ENCODE data around the gene PEX11G. TPM values are rescaled to one million over a fixed set of nuclear protein-coding genes. Genes with fewer than 3 reads are reported as not detected.

The PEX11G gene
- polyA plus RNA-seq, 2 of the 4 experiments (the other 2 are of a cell fraction) = 1.3 to 1.9 TPM

Other genes starting within 250 kb of the PEX11G start
- gene INSR, start 194.6 kb downstream of the PEX11G start, polyA plus RNA-seq (2011; rRNA removed) = 3.3 and 4.4 TPM in 2 replicates
- 1.2 to 2.0 TPM (median 1.8 TPM) in 3 replicates for gene INSR, start 194.6 kb downstream of the PEX11G start, polyA plus RNA-seq (2017; fragmentation: RNase III; extraction: RNeasy Plus Mini Kit Qiagen cat#74134 plus additional on column Dnase treatment)
- 5.7 and 7.4 TPM in 2 replicates for gene ARHGEF18, start 140.1 kb downstream of the PEX11G start, polyA plus RNA-seq (2011; rRNA removed)
- 16.8 to 20.7 TPM (median 18.6 TPM) in 3 replicates for gene ARHGEF18, start 140.1 kb downstream of the PEX11G start, polyA plus RNA-seq (2017; fragmentation: RNase III; extraction: RNeasy Plus Mini Kit Qiagen cat#74134 plus additional on column Dnase treatment)
- gene ZNF358, start 27.1 kb upstream of the PEX11G start, polyA plus RNA-seq (2011; rRNA removed) = 9.5 and 9.9 TPM in 2 replicates
- gene ZNF358, start 27.1 kb upstream of the PEX11G start, polyA plus RNA-seq (2017; fragmentation: RNase III; extraction: RNeasy Plus Mini Kit Qiagen cat#74134 plus additional on column Dnase treatment) = 10.7 to 15.4 TPM (median 14.0 TPM) in 3 replicates
- 13.1 and 13.5 TPM in 2 replicates for gene MCOLN1, start 33.6 kb upstream of the PEX11G start, polyA plus RNA-seq (2011; rRNA removed)
- gene MCOLN1, start 33.6 kb upstream of the PEX11G start, polyA plus RNA-seq (2017; fragmentation: RNase III; extraction: RNeasy Plus Mini Kit Qiagen cat#74134 plus additional on column Dnase treatment) = 8.4 to 13.4 TPM (median 12.6 TPM) in 3 replicates
- 13.8 and 17.0 TPM in 2 replicates for gene PNPLA6, start 46.7 kb upstream of the PEX11G start, polyA plus RNA-seq (2011; rRNA removed)
- gene PNPLA6, start 46.7 kb upstream of the PEX11G start, polyA plus RNA-seq (2017; fragmentation: RNase III; extraction: RNeasy Plus Mini Kit Qiagen cat#74134 plus additional on column Dnase treatment) = 40.8 to 66.1 TPM (median 58.1 TPM) in 3 replicates
- 0.81 and 1.3 TPM in 2 replicates for gene CAMSAP3, start 106.8 kb upstream of the PEX11G start, polyA plus RNA-seq (2011; rRNA removed)
- gene CAMSAP3, start 106.8 kb upstream of the PEX11G start, polyA plus RNA-seq (2017; fragmentation: RNase III; extraction: RNeasy Plus Mini Kit Qiagen cat#74134 plus additional on column Dnase treatment) = 2.4 to 3.6 TPM (median 2.9 TPM) in 3 replicates
- 13.9 and 15.0 TPM in 2 replicates for gene XAB2, start 140.5 kb upstream of the PEX11G start, polyA plus RNA-seq (2011; rRNA removed)
- gene XAB2, start 140.5 kb upstream of the PEX11G start, polyA plus RNA-seq (2017; fragmentation: RNase III; extraction: RNeasy Plus Mini Kit Qiagen cat#74134 plus additional on column Dnase treatment) = 21.2 to 22.2 TPM (median 21.6 TPM) in 3 replicates
- 28.5 and 48.6 TPM in 2 replicates for gene PET100, start 140.8 kb upstream of the PEX11G start, polyA plus RNA-seq (2011; rRNA removed)
- 85.0 to 109 TPM (median 99.3 TPM) in 3 replicates for gene PET100, start 140.8 kb upstream of the PEX11G start, polyA plus RNA-seq (2017; fragmentation: RNase III; extraction: RNeasy Plus Mini Kit Qiagen cat#74134 plus additional on column Dnase treatment)
- not detected in 2 replicates for gene PCP2, start 144.7 kb upstream of the PEX11G start, polyA plus RNA-seq (2011; rRNA removed)
- 0.19 to 0.41 TPM (median 0.26 TPM) in 3 replicates for gene PCP2, start 144.7 kb upstream of the PEX11G start, polyA plus RNA-seq (2017; fragmentation: RNase III; extraction: RNeasy Plus Mini Kit Qiagen cat#74134 plus additional on column Dnase treatment)
- 44.4 and 47.2 TPM in 2 replicates for gene STXBP2, start 148.1 kb upstream of the PEX11G start, polyA plus RNA-seq (2011; rRNA removed)
- gene STXBP2, start 148.1 kb upstream of the PEX11G start, polyA plus RNA-seq (2017; fragmentation: RNase III; extraction: RNeasy Plus Mini Kit Qiagen cat#74134 plus additional on column Dnase treatment) = 39.4 to 47.6 TPM (median 41.4 TPM) in 3 replicates
- gene RETN, start 180.0 kb upstream of the PEX11G start, polyA plus RNA-seq (2011; rRNA removed) = not detected in 2 replicates
- gene RETN, start 180.0 kb upstream of the PEX11G start, polyA plus RNA-seq (2017; fragmentation: RNase III; extraction: RNeasy Plus Mini Kit Qiagen cat#74134 plus additional on column Dnase treatment) = not detected in 3 replicates
- gene MCEMP1, start 188.1 kb upstream of the PEX11G start, polyA plus RNA-seq (2011; rRNA removed) = 0.05 and 0.17 TPM in 2 replicates
- gene MCEMP1, start 188.1 kb upstream of the PEX11G start, polyA plus RNA-seq (2017; fragmentation: RNase III; extraction: RNeasy Plus Mini Kit Qiagen cat#74134 plus additional on column Dnase treatment) = not detected in 3 replicates
- 23.8 and 31.6 TPM in 2 replicates for gene TRAPPC5, start 191.8 kb upstream of the PEX11G start, polyA plus RNA-seq (2011; rRNA removed)
- gene TRAPPC5, start 191.8 kb upstream of the PEX11G start, polyA plus RNA-seq (2017; fragmentation: RNase III; extraction: RNeasy Plus Mini Kit Qiagen cat#74134 plus additional on column Dnase treatment) = 50.9 to 60.8 TPM (median 59.8 TPM) in 3 replicates
- not detected in 2 replicates for gene FCER2, start 213.1 kb upstream of the PEX11G start, polyA plus RNA-seq (2011; rRNA removed)
- not detected in 3 replicates for gene FCER2, start 213.1 kb upstream of the PEX11G start, polyA plus RNA-seq (2017; fragmentation: RNase III; extraction: RNeasy Plus Mini Kit Qiagen cat#74134 plus additional on column Dnase treatment)
- not detected in 2 replicates for gene CLEC4G, start 243.1 kb upstream of the PEX11G start, polyA plus RNA-seq (2011; rRNA removed)
- not detected in 3 replicates for gene CLEC4G, start 243.1 kb upstream of the PEX11G start, polyA plus RNA-seq (2017; fragmentation: RNase III; extraction: RNeasy Plus Mini Kit Qiagen cat#74134 plus additional on column Dnase treatment)